Activated CD8-positive, alpha-beta memory T cell treated with anti-CD3 and anti-CD28 coated beads for 24 hours (primary cell): ENCODE measurements around the gene SCGB1A1.

Experiments used
- DNase-seq: peaks from one replicate; pipeline ENCODE4 v3.0.0-alpha.2; 2020

SCGB1A1 gene

DNA sequence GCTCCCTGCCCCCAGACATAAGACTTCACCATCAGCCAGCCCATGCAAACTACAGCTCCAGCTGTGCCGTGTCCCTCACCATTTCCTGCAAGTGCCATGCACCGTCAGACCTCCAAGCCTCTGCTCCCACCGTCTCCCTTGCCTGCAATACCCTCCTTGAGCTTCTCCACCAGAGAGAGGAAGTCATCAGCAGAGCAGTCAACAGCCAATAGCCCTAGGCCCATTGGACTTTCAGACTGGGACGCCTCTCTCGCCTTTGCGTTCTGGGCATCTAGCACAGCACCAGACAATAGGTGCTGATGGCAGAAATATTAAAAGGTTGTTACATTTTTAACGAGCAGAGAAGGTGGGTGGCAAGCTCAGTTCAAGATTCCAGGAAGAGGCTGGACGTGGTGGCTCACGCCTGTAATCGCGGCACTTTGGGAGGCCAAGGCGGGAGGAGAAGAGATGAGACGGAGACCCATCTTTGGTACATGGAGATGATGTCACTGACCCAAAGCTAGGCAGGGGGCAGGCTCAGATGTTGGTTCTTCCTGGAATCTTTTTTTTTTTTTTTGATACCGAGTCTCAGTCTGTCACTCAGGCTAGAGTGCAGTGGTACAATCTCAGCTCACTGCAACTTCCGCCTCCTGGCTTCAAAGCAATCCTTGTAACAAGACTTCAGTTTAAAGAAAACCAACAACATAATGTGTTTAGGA is 31.9 kb downstream of the SCGB1A1 start:
- no peak for DNase-seq

DNA sequence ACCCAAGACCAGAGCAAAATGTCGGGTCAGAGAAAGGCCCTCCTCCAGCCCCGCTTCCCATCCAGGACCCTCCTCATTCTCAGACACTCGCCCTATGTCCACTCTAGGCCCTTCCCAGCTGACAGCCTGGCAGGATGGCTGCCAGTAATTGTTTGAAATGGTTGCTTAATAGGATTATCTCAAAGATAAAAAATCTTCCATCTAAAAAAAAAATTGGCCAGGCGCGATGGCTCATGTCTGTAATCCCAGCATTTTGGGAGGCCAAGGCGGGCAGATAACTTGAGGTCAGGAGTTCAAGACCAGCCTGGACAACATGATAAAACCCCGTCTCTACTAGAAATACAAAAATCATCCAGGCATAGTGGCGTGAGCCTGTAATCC is 32.4 kb downstream of the SCGB1A1 start:
- DNase-seq, result no peak

DNA sequence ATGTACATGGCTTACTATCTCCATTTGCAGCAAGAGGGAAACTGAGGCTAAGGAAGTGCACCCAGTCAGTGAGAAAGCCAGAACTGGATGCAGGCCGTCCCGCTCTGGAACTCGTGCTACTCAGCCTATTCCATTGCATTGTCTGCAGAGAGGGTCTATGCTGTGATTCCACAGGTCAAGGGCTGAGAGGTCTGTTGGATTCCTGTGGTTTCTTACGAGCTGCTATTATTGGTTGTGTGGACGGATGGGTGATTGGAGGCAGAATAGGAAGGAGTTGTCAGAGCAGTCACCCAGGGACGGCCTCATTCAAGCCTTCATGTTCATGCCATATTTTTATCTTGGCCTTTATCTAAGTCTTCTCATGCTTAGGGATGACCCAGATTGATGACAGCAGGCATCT is 33.4 kb downstream of the SCGB1A1 start:
- no peak for DNase-seq

DNA sequence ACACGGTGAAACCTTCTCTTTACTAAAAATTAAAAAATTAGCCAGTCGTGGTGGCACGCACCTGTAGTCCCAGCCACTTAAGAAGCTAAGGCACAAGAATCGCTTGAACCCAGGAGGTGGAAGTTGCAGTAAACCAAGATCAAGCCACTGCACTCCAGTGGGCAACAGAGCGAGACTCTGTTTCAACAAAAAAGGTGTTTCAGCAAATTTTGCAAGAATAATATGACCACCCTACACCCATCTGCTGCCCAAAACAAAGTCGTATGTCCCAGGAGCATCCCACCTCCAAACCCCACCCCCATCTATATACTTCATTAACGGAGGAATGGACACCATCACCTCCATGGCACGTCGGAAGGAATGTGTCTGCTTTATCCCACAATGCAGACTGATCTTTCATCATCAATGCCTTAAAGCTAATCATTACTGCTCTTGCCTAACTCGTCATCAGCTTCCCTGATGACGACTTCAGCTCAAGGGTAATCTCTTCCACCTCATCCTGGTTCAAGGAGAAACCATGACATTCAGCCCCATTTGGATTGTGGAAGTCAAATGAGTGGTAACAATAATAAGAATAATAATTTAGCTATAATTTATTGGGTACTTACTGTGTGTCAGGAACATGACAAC is 34.1 kb downstream of the SCGB1A1 start:
- DNase-seq, result no peak

DNA sequence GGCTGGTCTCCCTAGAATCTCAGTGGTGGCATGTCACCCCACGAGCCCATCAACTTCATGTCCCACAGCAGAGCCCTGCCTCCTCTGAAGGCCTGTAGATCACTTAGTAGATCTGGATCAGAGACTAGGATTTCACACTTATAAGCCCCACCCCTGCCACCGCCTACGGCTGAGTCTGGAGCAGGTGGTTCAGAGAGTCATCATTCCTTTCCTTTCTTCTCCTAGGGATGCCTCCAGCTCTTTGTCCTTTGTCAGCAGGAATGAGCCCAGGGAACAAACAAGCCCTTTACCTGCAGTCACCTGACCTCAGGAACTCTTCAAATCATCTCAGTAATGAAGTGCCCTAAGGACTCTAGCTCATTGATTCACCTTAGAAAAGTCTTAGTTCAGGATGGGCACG is 37.8 kb downstream of the SCGB1A1 start:
- no peak for DNase-seq

DNA sequence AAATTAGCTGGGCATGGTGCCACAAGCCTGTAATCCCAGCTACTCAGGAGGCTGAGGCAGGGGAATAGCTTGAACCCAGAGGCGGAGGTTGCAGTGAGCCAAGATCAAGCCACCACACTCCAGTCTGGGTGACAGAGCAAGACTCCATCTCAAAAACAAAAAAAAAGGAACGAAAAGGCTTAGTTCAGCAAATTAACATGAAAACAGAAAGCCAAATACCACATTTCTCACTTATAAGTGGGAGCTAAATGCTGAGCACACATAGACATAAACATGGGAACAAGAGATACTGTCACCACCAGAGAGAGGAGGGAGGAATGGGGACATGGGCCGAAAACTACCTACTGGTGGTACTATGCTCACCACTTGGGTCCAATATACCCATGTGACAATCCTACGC is 38.6 kb downstream of the SCGB1A1 start:
- no peak for DNase-seq

DNA sequence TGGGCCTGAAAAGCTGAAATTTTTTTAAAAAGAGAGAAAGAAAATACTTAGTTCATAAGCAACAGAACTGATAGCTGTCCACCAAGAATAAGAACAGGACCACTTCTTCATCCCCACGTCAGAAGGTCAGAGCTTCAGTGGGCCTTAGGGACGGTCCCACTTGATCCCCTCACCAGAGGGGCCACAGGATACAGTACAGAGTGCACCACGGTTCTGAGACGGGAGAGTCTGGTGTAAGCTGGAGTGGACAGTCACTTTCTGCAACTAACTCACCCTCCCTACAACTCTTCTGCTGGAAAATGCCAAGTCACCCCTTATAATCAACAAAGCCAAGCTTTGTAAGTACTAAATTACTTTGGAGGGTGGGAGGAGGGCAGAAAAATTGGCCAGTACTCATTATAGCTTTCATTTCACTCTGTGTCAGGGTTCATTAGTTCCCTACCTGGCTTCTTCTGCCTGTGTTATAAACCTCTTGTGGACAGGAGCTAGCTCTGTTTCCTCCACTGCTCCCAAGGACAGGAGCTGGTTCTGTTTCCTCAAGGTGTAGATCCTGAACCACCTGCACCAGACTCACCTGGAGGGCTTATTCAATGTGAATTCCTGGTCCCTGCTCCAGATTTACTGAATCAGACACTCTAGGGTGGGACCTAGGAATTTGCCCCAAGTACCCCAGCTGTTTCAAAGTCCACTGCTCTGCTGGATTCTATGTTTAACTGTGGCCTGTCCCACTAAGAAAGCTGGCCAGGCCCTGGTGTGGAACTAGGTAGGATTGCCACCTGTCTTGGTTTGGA is 39.6 kb downstream of the SCGB1A1 start:
- no peak for DNase-seq

DNA sequence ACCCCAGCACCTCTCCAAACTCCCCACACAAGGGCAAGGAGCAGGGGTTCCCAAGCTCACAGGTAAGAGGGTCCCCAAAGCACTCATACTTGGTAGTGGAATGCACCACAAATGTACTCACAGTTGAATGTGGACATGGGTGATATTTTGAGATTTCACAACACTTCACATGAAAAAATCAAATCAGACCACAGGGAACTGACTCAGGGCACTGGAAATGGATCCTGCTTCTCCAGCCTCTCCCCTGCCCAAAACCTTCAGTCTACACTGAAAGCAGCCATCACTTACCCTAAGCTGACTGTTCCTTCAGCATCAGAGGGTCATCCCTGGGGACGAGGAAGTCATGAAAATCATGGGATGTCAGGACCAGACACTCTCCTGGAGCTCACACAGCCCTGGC is 40.2 kb downstream of the SCGB1A1 start:
- no peak for DNase-seq

DNA sequence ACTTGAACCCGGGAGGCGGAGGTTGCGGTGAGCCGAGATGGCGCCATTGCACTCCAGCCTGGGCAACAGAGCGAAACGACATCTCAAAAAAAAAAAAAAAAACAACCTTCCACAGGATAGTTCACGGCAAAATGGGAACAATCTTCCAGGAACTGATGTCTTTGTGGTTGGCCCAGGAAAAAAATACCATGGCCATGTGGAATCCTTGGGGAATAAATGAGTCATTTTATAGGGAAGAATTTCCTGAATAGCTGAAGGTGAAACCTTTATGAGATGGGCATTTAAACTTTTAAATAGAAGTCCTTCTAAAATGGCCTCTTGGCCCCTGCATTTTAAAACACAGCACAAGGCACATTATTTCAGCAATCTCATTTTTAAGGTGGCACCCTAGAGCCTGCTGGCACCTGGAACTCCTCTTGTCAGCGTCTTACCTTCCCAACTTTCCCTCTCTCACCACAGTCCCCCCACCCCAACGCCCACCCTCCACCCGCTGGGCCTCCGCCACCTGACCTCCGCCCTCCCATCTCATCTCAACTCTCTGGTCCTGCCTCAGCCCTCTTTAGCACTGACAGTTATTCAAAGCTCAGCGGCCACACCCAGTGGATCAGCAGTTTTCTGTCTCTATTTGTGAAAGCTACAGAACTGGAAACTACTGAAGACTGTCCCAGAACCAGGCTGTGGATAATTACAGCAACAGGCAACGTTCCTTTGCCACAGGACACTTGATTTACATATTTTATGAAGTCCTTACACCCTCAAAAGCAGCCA is 43.1 kb downstream of the SCGB1A1 start:
- no peak for DNase-seq

DNA sequence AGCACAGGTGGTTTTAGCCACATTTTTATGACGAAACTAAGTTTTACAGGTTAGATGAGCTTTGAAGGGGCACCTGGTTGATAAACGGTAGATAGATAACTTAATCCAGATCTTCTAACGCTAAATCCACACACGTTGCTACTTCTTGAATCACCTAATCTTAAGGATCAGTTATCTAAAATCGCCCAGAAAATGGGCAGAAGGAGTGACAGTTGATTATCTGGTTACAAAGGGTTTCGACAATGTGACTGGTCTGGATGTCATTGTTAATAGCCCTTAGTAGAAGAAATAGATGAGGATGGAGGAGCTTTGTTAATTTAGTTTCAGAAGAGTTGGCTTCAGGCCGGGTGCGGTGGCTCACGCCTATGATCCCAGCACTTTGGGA is 43.7 kb downstream of the SCGB1A1 start:
- no peak for DNase-seq

DNA sequence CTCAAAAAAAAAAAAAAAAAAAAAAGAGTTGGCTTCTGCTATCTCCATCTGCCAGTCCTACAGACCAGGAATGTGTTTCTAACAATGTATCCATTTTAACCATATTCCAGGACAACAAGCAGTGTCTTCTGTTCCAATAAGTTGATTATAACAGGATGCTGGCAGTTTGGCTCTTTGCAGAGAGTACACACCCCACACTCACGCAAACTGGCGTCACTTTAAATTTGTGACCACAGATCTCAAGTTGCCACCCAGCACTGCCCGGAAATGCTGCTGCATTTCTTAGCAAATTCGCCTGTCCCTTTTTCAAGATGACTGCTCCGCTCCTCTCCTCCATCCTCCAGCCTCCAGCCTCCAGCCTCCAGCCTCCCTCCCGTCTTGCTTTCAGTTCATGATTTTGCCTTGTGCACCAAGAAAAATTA is 44.3 kb downstream of the SCGB1A1 start:
- no peak for DNase-seq

DNA sequence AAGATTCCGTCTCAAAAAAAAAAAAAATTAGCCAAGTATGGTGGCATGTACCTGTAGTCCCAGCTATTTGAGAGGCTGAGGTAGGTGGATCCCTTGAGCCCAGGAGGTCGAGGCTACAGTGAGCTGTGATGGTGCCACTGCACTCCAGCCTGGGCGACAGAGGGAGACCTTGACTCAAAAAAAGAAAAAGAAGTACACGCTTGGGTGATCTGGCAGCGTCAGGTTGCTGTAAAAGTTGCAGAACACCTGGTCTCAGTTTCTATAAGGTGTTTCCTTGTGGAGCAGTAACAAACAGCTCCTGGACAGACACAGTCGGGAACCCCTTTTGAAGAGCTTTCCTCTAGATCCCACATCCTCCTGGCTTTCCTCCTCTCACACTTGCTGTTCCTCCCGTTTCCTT is 45.8 kb downstream of the SCGB1A1 start:
- no peak for DNase-seq

DNA sequence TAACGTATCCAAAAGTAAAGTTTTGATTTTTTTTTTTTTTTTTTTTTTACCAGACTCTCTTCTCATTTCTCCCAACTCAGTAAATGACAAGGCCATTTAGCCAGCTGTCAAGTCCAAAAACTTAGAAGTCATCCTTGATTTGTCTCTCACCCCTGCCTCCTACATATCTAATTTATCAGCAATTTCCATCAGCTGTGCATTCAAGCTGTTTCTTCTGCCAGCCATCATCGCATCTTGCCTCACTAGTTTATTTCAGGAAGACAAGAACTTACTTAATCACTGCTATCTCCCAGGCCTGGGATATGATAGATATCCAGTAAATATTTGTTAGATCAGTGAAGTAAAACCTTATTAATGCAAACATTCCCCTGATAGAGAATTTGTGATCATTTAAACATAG is 47.6 kb downstream of the SCGB1A1 start:
- DNase-seq, result no peak

DNA sequence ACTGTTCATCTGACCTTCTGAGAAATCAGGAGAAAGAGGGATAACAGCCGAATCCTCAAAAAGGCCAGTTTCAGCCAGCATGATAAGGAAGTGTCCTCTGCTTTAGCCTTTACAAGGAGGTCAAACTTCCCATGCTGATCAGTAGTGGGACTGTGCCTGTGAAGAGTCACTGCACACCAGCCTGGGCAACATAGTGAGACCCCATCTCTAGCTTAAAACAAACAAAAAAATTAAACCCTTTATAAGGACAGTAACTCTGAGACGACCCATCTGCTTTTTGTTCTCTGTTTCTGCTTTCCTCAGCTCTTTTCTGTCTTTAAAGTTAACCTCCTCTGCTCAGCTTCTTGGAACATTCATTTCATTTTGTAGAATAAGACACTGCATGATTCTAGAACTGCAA is 49.7 kb downstream of the SCGB1A1 start:
- no peak for DNase-seq

DNA sequence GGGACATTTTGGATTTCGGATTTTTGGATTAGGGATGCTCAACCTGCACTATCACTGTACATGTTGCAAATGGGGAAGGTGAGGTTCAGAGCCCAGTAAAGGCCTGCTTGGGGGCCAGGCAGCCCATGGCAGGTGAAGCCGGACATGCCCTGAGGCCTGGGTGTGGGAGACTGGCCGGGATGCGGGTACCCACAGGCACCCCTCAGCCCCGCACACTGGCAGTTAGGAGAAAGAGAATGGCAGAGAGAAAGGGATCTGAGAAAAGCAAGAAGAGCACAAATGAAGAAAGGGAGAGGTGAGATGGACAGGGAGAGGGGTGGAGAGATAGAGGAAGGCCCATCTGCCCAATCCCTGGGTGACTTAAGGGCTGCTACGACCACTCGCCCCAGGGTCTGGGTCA is 52.8 kb downstream of the SCGB1A1 start:
- no peak for DNase-seq

DNA sequence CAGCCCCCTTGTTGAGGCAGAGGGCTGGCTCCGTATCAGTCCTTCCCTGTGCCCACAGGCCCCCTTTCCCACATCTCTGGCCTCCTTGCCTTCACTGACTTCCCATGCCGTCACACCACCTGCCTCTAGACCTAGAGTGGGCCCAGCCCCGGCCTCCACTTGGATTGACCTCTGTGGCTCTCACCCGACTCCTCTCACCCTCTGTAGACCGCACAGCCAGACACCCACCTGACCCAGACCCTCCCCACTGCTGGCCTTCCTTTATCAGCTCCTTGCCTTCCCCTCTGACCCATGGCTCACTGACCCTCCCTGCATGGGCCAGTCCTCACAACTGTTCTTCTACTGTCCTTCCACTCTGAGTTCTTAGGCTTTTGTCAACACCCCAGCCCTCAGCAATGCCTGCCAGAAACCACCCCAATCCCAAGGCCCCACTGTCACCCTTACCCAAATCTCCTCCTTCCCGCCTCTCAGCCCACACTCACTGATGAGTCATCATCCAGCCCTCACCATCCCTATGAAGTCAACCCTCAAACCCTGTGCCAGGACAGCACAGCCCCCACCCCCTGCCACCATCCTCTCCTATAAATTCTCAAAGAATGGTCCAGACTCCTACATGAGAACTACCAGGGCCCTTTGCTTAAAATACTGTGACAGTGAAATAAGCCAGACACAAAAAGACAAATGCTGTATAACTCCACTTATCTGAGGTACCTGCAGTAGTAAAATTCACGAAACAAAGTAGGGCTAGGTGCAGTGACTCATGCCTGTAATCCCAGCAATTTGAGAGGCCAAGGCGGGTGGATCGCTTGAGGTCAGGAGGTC is 53.4 kb downstream of the SCGB1A1 start:
- DNase-seq, result no peak
